ENCODE data around the gene PTPRN2. TPM values are rescaled to one million over a fixed set of nuclear protein-coding genes. Genes with fewer than 3 reads are reported as not detected.

The PTPRN2 gene
- total RNA-seq, 1 experiment from 2014 or later, result 0.11 TPM

- no TSS peak for BruUV-seq (replicated peaks)
- no peaks in the 10 kb centered on the region for H3K4me1 ChIP-seq (ENCODE audit: insufficient read depth, low read length, poor library complexity, severe bottlenecking)
- no peak for DNase-seq (ENCODE audit: low spot score)
- intact Hi-C loops (cut with micrococcal nuclease; ENCODE audit: unreplicated experiment), result no loop called here
- no peak overlapping the region for H3K4me3 ChIP-seq (ENCODE audit: low read depth, low read length, poor library complexity, severe bottlenecking)
- no peaks in the 10 kb centered on the region for H3K36me3 ChIP-seq (ENCODE audit: insufficient read depth, low read length, poor library complexity, severe bottlenecking)
- ChIA-PET CTCF (no interaction called here), POLR2A (ENCODE audit: low non-redundant PET) (no interaction called here)
- H3K27me3 ChIP-seq (replicated peaks; ENCODE audit: insufficient read depth, low read depth, low read length, poor library complexity), result peaks cover 8% of the 10 kb centered on the region
- no peak overlapping the region for H3K27ac ChIP-seq (ENCODE audit: low read depth, low read length, poor library complexity, severe bottlenecking)
- TF ChIP-seq CTCF (conservative IDR thresholded peaks at IDR 0.05; ENCODE audit: low read depth, low read length) (no peak), EZH2 (IDR thresholded peaks at IDR 0.05; ENCODE audit: borderline replicate concordance, low read depth, low read length, poor library complexity, severe bottlenecking) (no peak)
- no peaks in the 10 kb centered on the region for H3K9me3 ChIP-seq (ENCODE audit: low read depth, low read length, poor library complexity, severe bottlenecking)
Observed at GRCh38 chr7:157763279-157764000, 824.2 kb downstream of the PTPRN2 start.

GRCh38 chr7:157762824-157763223 lies 824.8 kb downstream of the PTPRN2 start:
- intact Hi-C loops (cut with micrococcal nuclease; ENCODE audit: unreplicated experiment), result no loop called here
- Histone ChIP-seq H3K4me3 (ENCODE audit: low read depth, low read length, poor library complexity, severe bottlenecking) (no peak overlapping the region), H3K9me3 (ENCODE audit: low read depth, low read length, poor library complexity, severe bottlenecking) (no peaks in the 10 kb centered on the region), H3K4me1 (ENCODE audit: insufficient read depth, low read length, poor library complexity, severe bottlenecking) (no peaks in the 10 kb centered on the region), H3K27me3 (replicated peaks; ENCODE audit: insufficient read depth, low read depth, low read length, poor library complexity) (peaks cover 2% of the 10 kb centered on the region), H3K36me3 (ENCODE audit: insufficient read depth, low read length, poor library complexity, severe bottlenecking) (no peaks in the 10 kb centered on the region), H3K27ac (ENCODE audit: low read depth, low read length, poor library complexity, severe bottlenecking) (no peak overlapping the region)
- POLR2A ChIA-PET (ENCODE audit: low non-redundant PET), result no interaction called here
- no TSS peak for BruUV-seq (replicated peaks)
- CTCF ChIA-PET, result no interaction called here
- no peak for TF ChIP-seq EZH2 (IDR thresholded peaks at IDR 0.05; ENCODE audit: borderline replicate concordance, low read depth, low read length, poor library complexity, severe bottlenecking)
- no peak for TF ChIP-seq CTCF (conservative IDR thresholded peaks at IDR 0.05; ENCODE audit: low read depth, low read length)
- DNase-seq (ENCODE audit: low spot score), result no peak

- intact Hi-C loops (cut with micrococcal nuclease; ENCODE audit: unreplicated experiment), result no loop called here
- H3K27me3 ChIP-seq (replicated peaks; ENCODE audit: insufficient read depth, low read depth, low read length, poor library complexity), result peaks cover 2% of the 10 kb centered on the region
- BruUV-seq (replicated peaks), result no TSS peak
- H3K36me3 ChIP-seq (ENCODE audit: insufficient read depth, low read length, poor library complexity, severe bottlenecking), result no peaks in the 10 kb centered on the region
- H3K9me3 ChIP-seq (ENCODE audit: low read depth, low read length, poor library complexity, severe bottlenecking), result no peaks in the 10 kb centered on the region
- no peak overlapping the region for H3K27ac ChIP-seq (ENCODE audit: low read depth, low read length, poor library complexity, severe bottlenecking)
- no peaks in the 10 kb centered on the region for H3K4me1 ChIP-seq (ENCODE audit: insufficient read depth, low read length, poor library complexity, severe bottlenecking)
- TF ChIP-seq CTCF (conservative IDR thresholded peaks at IDR 0.05; ENCODE audit: low read depth, low read length), result no peak
- TF ChIP-seq EZH2 (IDR thresholded peaks at IDR 0.05; ENCODE audit: borderline replicate concordance, low read depth, low read length, poor library complexity, severe bottlenecking), result no peak
- H3K4me3 ChIP-seq (ENCODE audit: low read depth, low read length, poor library complexity, severe bottlenecking), result no peak overlapping the region
- DNase-seq (ENCODE audit: low spot score), result no peak
- CTCF ChIA-PET, result no interaction called here
- POLR2A ChIA-PET (ENCODE audit: low non-redundant PET), result no interaction called here
Observed at GRCh38 chr7:157760004-157760730, 827.5 kb downstream of the PTPRN2 start.

Data from A673 (cell line).